Measurements from ENCODE around the gene BEX4.
"Not testable (repeated sequence)": the region's sequence is repeated elsewhere in the genome, so short reads cannot be mapped to it uniquely, and the experiment has no call there.

The BEX4 gene

GRCh38 chrX:103214870-103215424 lies at the start of gene BEX4:
Gene BEX4, plus strand, starts transcription at chrX:103215108. Its CDS starts 1,046 bp downstream, at chrX:103216154.
- FAIRE-seq, result no peak

GRCh38 chrX:103170216-103170615 lies 44.7 kb upstream of the BEX4 start:
- no peak for FAIRE-seq

- no peak for FAIRE-seq
These were observed 43.6 kb upstream of the BEX4 start for GRCh38 chrX:103171353-103171752.

- not testable (repeated sequence) for FAIRE-seq
These were observed 39.7 kb upstream of the BEX4 start for GRCh38 chrX:103175256-103175655.

- no peak for FAIRE-seq
These were observed 38.8 kb upstream of the BEX4 start for GRCh38 chrX:103175944-103176753.

GRCh38 chrX:103177556-103177955 lies 37.4 kb upstream of the BEX4 start:
- no peak for FAIRE-seq

GRCh38 chrX:103183912-103184311 lies 31.0 kb upstream of the BEX4 start:
- no peak for FAIRE-seq

- no peak for FAIRE-seq
These were observed 26.9 kb upstream of the BEX4 start for GRCh38 chrX:103187953-103188475.

- no peak for FAIRE-seq
These were observed 17.1 kb upstream of the BEX4 start for GRCh38 chrX:103197721-103198306.

- FAIRE-seq, result not testable (repeated sequence)
These were observed 16.2 kb upstream of the BEX4 start for GRCh38 chrX:103198668-103199067.

- FAIRE-seq, result no peak
These were observed 13.9 kb upstream of the BEX4 start for GRCh38 chrX:103201041-103201440.

GRCh38 chrX:103210056-103210455 lies 4.9 kb upstream of the BEX4 start:
- no peak for FAIRE-seq

- FAIRE-seq, result no peak
These were observed 3.7 kb upstream of the BEX4 start for GRCh38 chrX:103211012-103211715.

- no peak for FAIRE-seq
These were observed 2.0 kb upstream of the BEX4 start for GRCh38 chrX:103212749-103213457.

- FAIRE-seq, result no peak
These were observed 600 bp downstream of the BEX4 start for GRCh38 chrX:103215425-103215991.

- FAIRE-seq, result no peak
These were observed 5.8 kb downstream of the BEX4 start for GRCh38 chrX:103220511-103221323.

- not testable (repeated sequence) for FAIRE-seq
These were observed 11.0 kb downstream of the BEX4 start for GRCh38 chrX:103225918-103226317.

GRCh38 chrX:103233263-103233662 lies 18.4 kb downstream of the BEX4 start:
- FAIRE-seq, result no peak

- no peak for FAIRE-seq
These were observed 20.0 kb downstream of the BEX4 start for GRCh38 chrX:103234869-103235268.

- FAIRE-seq, result not testable (repeated sequence)
These were observed 20.7 kb downstream of the BEX4 start for GRCh38 chrX:103235608-103236007.

GRCh38 chrX:103236296-103236695 lies 21.4 kb downstream of the BEX4 start:
- FAIRE-seq, result no peak
